CMK (cell line): ENCODE data around the gene GSK3A.
"Not testable (repeated sequence)": the region's sequence is repeated elsewhere in the genome, so short reads cannot be mapped to it uniquely, and the experiment has no call there.

Experiments
- DNase-seq: peaks from one replicate; pipeline ENCODE4 v3.0.0-alpha.2; 2010; ENCODE audit warnings: low read depth

Gene GSK3A

DNA sequence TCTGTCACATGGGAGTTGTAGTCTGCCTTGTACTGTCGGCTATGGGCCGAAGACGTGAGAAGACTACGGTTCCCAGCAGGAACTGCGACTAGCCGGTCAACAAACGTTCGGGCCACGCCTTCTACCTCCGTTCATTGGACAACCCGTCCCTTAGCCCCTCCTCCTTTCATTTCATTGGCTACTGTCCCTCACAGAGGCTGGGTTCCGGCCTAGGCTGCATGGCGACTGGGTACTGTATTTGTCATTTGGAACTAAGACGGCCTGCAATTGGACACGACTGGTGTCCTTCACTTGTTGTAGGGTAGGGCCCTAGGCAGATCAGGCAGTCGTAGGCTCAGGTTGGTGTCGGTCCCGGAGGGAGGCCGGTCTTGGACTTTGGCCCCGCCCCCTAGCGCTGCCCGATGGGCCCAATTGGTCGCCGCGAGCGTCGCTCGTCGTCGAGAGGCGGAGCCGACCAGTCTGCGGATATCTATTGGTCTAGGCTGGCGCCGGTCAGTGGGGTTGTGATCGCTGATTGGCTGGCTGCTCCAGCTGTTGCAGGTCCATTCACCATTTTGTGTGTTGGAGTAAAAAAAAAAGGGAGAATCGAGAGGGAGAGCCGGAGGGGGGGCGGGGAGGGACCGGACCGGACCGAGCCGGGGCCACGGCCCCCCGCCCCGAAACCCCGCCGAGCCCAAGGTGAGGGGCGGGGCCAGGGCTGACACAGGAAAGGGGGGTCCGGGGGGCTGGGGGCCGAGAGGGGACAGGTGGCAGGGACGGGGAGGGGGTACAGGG lies 26.5 kb upstream of the GSK3A start, which contains the start of gene CIC:
Gene CIC (plus strand): TSS at position 549 of the 774 bp plus-strand sequence. CDS start 2,532 bp downstream, outside the sequence.
- DNase-seq, result peak; percentile 100

DNA sequence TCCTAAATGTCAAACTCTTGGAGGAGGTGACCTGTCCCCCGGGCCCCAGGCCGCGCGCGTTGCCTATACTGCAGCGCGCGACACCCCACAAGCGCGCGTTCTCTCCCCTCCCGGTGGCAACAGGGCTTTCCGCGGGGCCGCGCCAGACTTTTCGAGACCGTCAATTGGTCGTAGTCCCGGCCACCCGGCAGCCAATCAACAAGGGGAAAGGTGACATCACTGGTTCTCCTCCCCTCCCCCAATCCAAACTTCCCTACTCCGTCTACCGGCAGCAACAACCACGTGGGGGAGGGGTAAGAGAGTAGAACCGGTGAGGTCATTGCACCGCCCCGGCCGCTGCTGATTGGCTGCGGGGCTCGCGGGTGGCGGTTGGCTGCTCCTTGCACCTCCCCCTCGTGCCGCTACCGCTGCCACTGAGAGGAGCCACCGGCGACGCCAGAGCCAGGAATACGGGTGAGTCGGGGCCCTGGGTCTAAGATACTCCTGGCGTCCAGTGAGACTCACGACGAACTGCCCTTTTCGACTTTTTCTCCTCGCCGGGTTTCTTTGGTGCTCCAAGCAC lies 25.8 kb upstream of the GSK3A start:
- DNase-seq, result peak; percentile 98

DNA sequence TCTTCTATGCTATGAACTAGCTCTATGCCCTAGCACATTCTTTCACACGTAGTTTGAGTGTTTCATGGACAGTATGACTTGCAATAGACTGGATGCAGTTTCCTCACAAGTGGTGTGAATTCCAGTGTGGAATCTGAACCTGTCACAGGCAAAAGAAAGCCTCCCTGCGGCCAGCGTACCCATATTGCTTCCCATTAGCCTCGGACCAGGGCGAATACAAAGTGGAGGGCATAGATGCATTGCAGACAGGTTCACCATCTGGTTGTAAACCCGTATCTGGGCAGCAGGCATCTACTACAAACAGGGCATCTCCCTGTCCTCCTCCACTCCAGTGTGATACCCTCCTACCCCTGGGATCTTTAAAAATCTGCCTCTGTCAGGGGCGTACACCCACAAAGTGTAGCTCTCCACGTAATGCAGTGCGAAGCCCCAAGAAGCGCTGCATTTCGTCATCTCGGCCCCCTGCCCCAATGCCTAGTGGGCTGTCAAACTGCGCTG lies 25.3 kb upstream of the GSK3A start:
- no peak for DNase-seq

DNA sequence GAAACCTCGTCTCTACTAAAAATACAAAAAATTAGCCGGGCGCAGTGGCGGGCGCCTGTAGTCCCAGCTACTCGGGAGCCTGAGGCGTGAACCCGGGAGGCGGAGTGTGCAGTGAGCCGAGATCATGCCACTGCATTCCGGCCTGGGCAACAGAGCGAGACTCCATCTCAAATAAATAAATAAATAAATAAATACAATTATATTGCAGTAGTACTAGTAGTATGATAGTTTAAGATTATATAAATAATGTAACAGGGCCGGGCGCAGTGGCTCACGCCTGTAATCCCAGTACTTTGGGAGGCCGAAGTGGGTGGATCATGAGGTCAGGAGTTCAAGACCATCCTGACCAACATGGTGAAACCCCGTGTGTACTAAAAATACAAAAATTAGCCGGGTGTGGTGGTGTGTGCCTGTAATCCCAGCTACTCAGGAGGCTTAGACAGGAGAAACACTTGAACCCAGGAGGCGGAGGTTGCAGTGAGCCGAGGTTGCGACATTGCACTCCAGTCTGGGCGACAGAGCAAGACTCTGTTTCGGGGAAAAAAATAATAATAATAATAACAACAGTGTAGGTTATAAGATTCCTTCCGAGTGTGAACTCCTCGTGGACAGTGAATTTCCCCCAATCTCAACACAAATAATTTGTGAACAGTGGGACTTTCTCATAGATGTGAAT lies 24.7 kb upstream of the GSK3A start:
- DNase-seq, result not testable (repeated sequence)

DNA sequence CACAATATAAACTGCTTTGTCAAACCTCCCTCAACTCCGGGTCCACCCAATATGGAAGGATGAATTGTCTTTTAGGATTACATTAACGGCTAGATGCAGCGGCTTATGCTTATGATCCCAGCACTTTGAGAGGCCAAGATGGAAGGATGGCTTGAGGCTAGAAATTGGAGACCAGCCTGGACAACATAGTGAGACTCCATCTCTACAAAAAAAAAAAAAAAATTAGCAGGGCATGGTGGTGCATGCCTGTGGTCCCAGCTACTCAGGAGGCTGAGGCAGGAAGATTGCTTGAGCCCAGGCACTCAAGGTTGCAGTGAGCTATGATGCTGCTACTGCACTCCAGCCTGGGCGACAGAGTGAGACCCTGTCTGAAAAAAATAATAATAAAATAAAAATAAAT lies 23.7 kb upstream of the GSK3A start:
- DNase-seq, result not testable (repeated sequence)

DNA sequence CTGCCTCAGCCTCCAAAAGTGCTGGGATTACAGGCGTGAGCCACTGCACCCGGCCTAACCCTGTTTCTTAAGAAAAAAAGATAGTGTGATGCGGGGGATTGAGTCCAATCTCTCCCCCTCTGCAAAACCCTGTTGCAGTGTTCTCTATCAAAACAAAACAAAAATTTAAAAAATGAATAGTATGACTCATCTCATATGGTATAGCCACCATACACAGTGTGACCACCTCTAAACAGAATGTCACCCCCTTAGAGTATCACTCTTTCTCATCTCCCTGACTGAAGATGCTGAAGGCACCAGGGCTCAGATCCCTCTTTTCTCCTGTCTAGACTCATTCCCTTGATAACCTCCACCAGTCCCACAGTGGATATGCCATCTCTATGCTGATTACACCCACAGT lies 19.4 kb upstream of the GSK3A start:
- DNase-seq, result no peak

DNA sequence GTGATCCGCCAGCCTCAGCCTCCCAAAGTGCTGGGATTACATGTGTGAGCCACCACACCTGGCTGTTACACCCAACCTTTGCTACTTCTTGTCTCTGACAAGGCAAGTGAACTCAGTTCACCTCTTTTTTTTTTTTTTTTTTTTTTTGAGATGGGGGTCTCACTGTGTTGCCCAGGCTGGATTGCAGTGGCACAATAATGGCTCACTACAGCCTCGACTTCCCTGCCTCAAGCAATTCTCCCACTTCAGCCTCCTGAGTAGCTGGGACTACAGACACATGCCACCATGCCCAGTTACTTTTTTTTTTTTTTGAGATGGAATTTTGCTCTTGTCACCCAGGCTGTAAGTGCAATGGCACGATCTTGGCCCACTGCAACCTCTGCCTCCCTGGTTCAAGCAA lies 15.4 kb upstream of the GSK3A start:
- not testable (repeated sequence) for DNase-seq

DNA sequence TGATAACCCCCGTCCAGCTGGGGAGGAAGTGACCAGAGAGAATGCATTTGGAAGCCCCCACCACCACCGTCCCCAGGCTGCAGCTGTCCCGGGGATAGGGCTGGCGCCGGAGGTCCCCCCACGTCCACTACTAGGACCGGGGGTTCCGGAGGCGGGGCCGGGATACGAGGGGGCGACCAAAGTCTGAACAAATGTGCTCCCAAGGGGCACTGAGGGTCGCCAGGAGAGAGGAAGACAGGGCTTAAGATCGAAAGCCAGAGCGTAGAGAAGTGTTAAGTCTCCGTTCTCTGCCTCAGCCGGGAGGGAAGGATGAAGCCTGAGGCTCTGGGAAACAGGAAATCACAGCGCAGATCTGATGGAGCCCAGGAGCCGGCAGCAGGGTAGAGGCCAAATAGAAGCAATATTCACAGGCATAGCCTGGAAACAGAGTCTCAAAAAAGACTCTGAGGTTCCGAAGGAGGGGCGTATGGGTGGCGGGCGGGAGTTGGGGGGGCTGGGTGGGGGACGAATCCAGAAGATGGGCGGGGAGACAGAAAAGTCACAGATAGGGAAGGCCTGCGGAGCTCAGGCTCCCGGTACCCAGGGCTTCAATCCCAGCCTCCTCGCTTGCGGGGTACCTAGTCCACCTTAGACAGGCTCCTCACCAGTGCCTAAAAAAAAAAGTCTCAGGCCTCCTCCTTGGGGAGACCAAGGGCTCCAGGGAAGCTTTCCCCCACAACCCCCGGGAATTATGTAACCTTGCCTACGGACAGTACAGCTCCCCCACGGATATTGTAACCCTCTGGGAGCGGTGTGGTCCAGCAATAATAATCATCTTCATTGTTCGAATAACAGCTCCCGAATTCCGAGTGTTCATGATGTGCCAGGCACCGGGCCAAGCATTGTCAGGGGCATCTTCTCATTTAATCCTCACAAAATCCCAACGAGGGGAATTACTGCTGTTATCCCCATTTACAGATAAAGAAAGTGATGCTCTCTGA lies 13.7 kb upstream of the GSK3A start:
- no peak for DNase-seq

DNA sequence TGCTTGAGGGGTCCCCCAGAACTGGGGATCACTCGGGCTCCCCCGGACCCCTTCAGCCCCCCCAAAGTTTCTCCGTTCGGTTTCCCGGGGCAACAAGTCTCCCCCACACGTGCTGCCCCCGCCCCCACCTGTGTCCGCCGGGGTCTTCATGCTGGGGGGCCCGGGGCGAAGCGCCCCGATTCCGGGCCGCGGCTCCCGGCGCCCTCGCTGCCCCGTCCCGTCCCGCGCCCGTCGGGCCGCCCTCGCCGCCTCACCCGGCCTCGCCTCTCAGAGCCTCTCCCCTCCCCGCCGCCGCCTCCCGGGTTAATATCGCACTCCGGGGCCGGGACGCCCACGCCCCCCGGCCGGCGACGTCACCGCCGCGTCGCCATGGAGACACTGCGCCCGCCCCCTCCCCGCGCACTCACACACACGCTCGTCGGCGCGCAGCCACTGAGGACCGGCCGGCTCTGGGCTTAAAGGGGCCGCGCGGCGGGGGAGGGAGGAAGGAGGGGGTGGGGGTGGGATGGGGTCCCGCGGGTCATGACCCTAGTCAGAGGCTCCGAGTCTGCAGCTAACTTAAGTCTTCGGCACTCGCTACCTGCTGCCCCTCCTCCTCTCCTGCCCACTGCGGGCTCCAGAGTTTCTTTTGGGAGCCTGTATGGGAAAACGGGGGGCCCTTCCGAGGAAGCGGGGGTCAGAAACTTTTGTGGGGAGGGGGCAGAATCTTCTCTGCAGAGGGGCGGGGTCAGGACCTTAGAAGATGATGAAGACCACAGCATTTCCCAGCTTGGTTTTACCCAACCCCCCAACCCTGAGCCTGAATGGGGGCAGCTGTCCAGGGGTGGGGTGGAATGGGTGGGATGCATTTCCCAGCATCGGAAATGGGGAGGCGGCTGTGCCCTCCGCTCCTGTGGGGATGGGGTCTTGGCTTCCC lies 12.7 kb upstream of the GSK3A start, which contains the start of gene ERF:
Gene ERF (minus strand): TSS at position 279 of the 916 bp plus-strand sequence. CDS start 129 bp downstream, at position 150.
- DNase-seq, result peak; percentile 76

DNA sequence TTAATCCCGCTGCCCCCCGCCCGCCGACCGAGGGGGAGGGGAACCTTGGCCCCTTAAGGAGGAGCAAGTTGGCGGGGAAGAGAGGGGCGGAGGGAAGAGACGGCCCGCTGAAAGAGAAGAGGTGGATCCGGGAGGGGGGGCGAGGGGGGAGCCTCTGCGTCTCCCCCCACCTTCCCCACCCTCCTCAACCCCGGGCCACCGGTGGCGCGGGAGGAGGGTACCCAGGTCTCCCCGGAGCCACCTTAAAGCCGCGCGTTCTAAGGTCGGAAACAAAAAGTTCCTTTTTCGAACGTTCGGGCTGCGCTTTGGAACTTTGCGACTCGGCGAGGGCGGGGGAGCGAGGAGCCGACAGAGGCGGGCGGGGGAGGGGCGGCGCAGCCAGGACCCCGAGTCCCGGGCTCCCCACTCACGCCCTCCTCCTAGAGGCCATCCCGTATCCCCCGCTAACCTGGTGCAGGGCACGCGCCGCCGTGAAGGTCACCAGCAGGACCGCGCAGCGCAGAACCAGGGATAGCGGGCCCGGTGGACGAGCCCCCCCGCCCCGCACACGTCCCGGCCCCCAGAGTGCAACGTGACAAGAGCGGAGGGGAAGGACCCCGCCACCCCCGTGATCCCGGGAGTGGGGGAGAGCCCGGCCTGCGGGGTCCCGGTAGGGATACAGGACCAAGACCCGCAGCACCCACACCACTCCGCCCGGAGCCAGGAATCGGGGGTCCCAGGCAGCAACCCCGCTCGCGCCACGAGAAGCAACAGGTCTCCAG lies 11.9 kb upstream of the GSK3A start:
- peak; percentile 62 for DNase-seq

DNA sequence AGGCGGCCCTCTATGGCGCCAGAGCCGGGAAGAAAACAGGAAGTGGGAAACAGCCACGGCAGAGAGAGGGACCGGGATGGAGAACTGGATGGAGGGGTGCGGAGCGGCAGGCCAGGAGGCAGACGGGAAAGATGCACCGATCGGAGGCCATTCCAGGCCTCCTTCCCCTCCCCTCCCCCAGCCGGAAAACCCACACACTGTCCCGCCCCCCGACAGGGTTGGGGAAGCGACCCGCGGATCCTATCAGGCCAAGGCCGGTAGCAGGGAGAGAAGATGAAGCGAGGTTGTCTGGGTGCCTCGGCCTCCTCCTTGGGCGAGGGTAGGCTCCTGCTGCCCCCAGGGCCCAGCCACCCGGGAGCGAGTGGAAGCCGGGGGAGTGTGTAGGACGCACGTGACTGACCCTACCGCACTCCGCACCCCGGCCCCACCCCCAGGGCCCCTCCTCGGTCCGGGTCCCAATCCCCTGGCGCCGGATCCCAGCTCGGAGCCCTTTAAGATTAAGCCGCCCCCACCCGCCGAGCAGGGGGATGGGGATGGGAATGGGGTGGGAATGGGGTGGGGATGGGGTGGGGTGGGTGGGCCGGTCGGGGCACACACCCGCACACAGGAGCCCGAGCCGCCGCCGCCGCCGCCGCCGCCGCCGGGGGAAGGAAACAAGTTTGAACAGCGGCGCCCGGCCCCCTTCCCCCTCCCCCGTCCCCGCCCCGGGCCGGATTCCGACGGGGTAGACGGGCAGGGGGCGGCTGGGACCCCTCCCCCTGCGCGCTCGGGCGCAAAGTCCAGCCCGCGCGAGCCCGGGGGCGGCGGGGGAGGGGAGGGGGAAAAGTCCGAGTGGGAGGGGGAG lies 11.1 kb upstream of the GSK3A start:
- DNase-seq, result peak; percentile 82

DNA sequence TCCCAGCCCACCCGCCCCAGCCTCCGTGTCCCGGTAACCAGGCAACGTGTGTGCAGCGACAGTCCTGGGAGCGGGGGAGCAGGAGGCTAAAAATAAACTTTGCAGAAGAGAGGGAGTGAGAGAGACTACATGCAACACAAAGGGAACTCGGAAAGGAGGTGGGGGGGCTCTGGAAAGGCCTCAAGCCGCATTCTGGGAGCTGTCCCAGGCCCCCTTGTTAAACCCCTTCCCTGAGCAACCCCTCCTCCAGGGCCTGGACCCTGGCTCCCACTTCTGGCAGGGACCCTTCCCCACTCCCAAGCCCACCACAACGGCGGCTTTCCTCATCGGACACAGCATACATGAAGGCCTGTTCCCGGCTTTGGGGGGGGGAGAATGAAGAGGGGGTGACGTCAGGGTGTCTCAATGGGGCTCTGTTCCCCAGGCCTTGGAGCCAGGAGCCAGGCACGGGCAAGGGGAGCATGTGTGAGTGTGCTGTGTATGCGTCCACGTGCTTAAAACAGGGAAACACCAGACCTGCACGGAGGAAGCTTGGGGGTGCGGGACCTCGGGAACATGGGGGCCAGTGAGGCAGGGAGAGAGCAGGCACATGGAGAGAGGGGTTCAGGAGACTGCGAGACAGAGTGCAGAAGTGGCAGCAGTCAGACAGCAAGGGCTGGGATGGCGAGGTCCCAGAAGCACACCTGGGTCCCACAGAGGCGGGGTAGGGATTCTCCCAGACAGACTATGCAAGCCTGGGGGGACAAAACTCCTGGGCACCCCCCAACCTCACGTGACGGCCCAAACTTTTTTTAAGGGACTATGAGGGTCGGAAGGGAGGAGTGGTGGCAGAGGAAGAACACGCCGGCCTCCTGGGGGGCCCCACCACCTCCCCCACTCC lies 10.2 kb upstream of the GSK3A start:
- no peak for DNase-seq

DNA sequence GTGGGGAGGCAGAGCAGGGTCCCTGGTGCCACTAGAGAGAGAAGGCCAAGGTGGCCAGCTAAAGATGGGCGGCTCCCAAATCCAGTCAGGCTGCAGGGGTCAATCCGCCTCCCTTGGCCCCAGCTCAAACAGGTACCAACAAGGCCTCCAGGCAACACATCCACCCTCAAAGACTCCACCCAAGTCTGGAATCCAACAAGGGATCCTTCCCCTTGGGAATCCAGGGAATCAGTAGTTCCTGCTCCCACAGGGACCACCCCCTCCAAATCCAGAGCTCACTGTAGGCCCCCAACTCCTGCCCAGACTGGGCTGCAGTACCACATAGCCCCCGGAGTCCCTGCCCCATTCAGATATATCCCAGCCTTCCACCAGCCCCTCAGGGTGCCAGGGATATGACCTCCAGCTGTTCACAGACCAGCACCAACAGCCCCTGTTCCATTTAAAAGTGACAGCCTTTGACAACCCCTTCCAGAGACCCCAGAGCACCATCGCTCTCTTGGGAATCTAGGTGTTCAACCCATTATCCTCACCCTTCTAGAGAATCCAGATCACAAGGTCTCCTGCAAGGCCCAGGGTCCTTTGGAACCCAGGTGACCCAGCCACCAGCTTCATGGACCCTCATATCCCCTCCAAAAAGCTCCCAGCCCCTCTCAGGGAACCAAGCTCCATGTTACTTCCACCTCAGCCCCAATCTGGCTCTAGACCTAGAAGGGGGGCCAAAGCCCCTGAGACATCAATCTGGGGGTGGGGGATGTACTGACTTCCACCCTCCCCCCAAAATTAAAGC lies 9.4 kb upstream of the GSK3A start:
- no peak for DNase-seq

DNA sequence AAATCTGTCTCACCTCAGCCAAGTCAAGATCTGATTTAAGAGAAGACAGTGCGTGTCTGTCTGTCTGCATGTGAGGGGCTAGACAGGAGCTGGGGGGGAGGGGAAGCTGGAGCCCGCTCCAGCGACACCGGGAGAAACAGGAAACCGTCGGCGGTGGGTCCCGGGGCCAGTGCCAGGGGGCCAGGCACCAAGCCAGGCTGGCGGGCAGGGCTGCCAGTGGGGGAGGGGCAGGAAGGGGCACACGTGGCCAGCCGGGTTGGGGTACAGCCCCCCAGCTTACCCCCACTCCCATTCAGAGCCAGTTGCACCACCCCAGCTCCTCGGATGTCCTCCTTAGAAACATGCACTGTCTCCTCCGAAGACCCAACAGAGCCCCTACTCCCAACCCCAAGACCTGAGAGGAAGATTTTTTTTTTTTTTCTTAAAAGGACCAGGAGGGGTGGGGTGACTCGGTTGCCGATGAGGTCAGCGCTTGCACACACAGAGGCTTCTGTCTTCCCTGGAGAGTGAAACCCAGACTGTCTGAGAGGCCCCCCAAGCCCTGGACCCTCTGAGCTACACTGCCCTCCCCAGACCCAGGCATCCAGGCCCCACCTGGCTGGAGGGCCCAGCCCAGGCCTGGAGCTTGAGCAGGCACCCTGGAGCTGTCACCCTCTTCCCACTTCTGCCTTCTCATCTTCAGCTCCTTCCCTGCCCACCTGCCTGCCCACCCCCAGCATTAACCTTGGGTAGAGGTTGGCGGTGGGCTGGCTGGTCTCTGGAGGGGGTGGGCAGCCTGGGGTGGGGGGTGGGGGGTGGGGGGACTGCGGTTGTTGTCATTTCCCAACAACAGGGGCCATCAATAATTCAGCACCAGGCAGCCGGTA lies 8.5 kb upstream of the GSK3A start:
- DNase-seq, result no peak

DNA sequence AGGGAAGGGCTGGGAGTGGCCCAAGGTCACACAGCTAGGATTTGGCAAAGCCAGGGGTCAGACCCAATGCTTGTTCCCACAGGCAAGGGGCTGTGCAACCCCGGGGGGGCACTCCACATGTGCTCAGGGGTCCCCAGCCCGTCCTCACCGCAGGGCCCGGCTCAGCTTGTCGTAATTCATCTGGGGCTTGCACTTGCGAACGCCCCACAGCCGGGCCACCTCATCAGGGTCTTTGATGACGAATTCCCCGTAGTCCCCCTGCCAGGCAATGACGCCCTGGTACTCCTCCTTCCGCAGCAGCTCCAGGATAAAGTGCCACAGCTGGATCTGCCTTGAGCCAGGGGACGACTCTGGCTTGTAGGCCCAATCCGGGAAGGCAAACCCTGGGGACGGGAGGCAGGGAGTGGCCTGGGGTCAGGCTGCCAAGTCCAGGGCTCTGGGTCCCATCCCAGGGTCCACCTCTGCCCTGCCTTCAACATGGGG lies 7.8 kb upstream of the GSK3A start:
- no peak for DNase-seq

DNA sequence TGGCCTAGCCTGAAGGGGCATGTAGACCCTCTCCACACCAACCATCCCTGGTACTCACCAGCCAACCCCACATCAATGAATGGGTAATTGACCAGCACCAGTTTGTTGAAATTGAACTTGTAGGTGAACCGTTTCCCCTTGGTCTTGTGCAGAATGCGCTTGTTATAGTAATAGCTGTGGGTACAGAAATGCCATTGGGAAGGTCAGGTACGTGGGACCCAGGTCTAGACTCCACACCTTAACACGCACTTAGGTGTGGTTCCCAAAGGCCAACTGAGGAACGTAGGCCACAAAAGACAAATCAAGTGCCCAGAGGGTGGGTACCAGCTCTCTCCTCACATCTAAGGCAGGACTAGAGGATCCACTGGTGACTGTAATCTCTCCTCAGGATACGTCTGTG lies 7.4 kb upstream of the GSK3A start:
- DNase-seq, result no peak
